ENCODE measurements around the gene FBN1. TPM values are rescaled to one million over a fixed set of nuclear protein-coding genes. Genes with fewer than 3 reads are reported as not detected.
A peak's percentile ranks its signal among the peaks of the same experiment; 100 is the strongest.

The FBN1 gene
- total RNA-seq, 4 donors from 2014 or later: 3.9 to 87.0 (median 23.4) TPM

GRCh38 chr15:48627260-48627940 lies 18.1 kb downstream of the FBN1 start:
- Histone ChIP-seq H3K9me3 (no peaks in the 10 kb centered on the region), H3K27ac (peak overlapping the region in 2 of 4 donors; percentile 13 to 31), H3K27me3 (no peaks in the 10 kb centered on the region), H3K4me3 (peak overlapping the region in 1 of 4 donors; percentile 1), H3K4me1 (peaks cover 0 to 23% (median 7%) of the 10 kb centered on the region in 3 donors), H3K36me3 (no peaks in the 10 kb centered on the region)
- TF ChIP-seq CTCF (IDR thresholded peaks at IDR 0.05) (no peak), POLR2A (IDR thresholded peaks at IDR 0.05) (no peak)
- no peak for DNase-seq
- intact Hi-C loops (cut with DNase I): no loop called here
- 25 to 28% methylated on average over 4 to 7 of the region's 7 CpGs for WGBS, 2 donors

GRCh38 chr15:48625126-48625525 lies 20.4 kb downstream of the FBN1 start:
- WGBS, 2 donors: 73 to 86% methylated on average over 1 to 2 of the region's 2 CpGs
- no peaks in the 10 kb centered on the region for H3K36me3 ChIP-seq
- no peak overlapping the region for H3K27ac ChIP-seq
- intact Hi-C loops (cut with DNase I): no loop called here
- TF ChIP-seq POLR2A (IDR thresholded peaks at IDR 0.05): no peak
- TF ChIP-seq CTCF (IDR thresholded peaks at IDR 0.05): no peak
- no peaks in the 10 kb centered on the region for H3K27me3 ChIP-seq
- no peak overlapping the region for H3K4me3 ChIP-seq
- H3K9me3 ChIP-seq: no peaks in the 10 kb centered on the region
- H3K4me1 ChIP-seq: peaks cover 0 to 21% (median 7%) of the 10 kb centered on the region in 3 donors
- DNase-seq: no peak

GRCh38 chr15:48624700-48625099 lies 20.8 kb downstream of the FBN1 start:
- no peak for TF ChIP-seq POLR2A (IDR thresholded peaks at IDR 0.05)
- no peak for TF ChIP-seq CTCF (IDR thresholded peaks at IDR 0.05)
- Histone ChIP-seq H3K27ac (no peak overlapping the region), H3K9me3 (no peaks in the 10 kb centered on the region), H3K36me3 (no peaks in the 10 kb centered on the region), H3K4me3 (no peak overlapping the region), H3K27me3 (no peaks in the 10 kb centered on the region), H3K4me1 (peaks cover 0 to 21% (median 7%) of the 10 kb centered on the region in 3 donors)
- intact Hi-C loops (cut with DNase I): no loop called here
- 80 to 94% methylated on average over 1 to 4 of the region's 4 CpGs for WGBS, 2 donors
- DNase-seq: no peak

- Histone ChIP-seq H3K36me3 (no peaks in the 10 kb centered on the region), H3K27me3 (no peaks in the 10 kb centered on the region), H3K4me1 (peaks cover 0 to 21% (median 7%) of the 10 kb centered on the region in 3 donors), H3K4me3 (no peak overlapping the region), H3K9me3 (no peaks in the 10 kb centered on the region), H3K27ac (no peak overlapping the region)
- intact Hi-C loops (cut with DNase I): no loop called here
- TF ChIP-seq CTCF (IDR thresholded peaks at IDR 0.05): no peak
- no peak for TF ChIP-seq POLR2A (IDR thresholded peaks at IDR 0.05)
- DNase-seq: no peak
- 85 to 92% methylated on average over 1 of the region's 1 CpG for WGBS, 2 donors
Observed at GRCh38 chr15:48623456-48623855, 22.1 kb downstream of the FBN1 start.

- TF ChIP-seq POLR2A (IDR thresholded peaks at IDR 0.05): no peak
- TF ChIP-seq CTCF (IDR thresholded peaks at IDR 0.05): no peak
- Histone ChIP-seq H3K9me3 (no peaks in the 10 kb centered on the region), H3K27ac (no peak overlapping the region), H3K27me3 (no peaks in the 10 kb centered on the region), H3K4me1 (peaks cover 0 to 22% (median 3%) of the 10 kb centered on the region in 3 donors), H3K36me3 (no peaks in the 10 kb centered on the region), H3K4me3 (no peak overlapping the region)
- intact Hi-C loops (cut with DNase I): no loop called here
- WGBS, 2 donors: 69 to 82% methylated on average over 2 of the region's 2 CpGs
- DNase-seq: no peak
Observed at GRCh38 chr15:48622237-48622636, 23.3 kb downstream of the FBN1 start.

Data from esophagus squamous epithelium (tissue), 5 donors.